DND-41 (cell line): ENCODE measurements around the gene OR51B5.

Source experiments
- EZH2 ChIP-seq: IDR thresholded peaks from 3 replicates; pipeline ENCODE4 v1.6.1; 2012; ENCODE audit warnings: borderline replicate concordance, low read depth, mild to moderate bottlenecking, moderate library complexity, low read length, inconsistent platforms; ENCODE audit not compliant: severe bottlenecking
- TF ChIP-seq, protein P1 (sequence below): IDR thresholded peaks from 2 replicates; pipeline ENCODE4 v1.5.1; 2012; ENCODE audit warnings: borderline replicate concordance, low read length, moderate library complexity, mild to moderate bottlenecking; ENCODE audit not compliant: poor library complexity, severe bottlenecking; ENCODE audit errors: extremely low read depth

- TF ChIP-seq, protein P1, sequence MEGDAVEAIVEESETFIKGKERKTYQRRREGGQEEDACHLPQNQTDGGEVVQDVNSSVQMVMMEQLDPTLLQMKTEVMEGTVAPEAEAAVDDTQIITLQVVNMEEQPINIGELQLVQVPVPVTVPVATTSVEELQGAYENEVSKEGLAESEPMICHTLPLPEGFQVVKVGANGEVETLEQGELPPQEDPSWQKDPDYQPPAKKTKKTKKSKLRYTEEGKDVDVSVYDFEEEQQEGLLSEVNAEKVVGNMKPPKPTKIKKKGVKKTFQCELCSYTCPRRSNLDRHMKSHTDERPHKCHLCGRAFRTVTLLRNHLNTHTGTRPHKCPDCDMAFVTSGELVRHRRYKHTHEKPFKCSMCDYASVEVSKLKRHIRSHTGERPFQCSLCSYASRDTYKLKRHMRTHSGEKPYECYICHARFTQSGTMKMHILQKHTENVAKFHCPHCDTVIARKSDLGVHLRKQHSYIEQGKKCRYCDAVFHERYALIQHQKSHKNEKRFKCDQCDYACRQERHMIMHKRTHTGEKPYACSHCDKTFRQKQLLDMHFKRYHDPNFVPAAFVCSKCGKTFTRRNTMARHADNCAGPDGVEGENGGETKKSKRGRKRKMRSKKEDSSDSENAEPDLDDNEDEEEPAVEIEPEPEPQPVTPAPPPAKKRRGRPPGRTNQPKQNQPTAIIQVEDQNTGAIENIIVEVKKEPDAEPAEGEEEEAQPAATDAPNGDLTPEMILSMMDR = no peak
- no peak for TF ChIP-seq EZH2
Measured at GRCh38 chr11:5324197-5324596, 19.1 kb downstream of the OR51B5 start, which contains the start of gene OR51B2.
